HEK293T (cell line): ENCODE measurements around the gene CEBPG.

Experiments
- CTCF ChIA-PET: fragments of 350-600 bp; formaldehyde crosslinking; extraction: SDS; loops from one replicate; lab custom pipeline; 2021; ENCODE audit warnings: antibody characterized with exemption, inconsistent platforms; lab: Yijun Ruan, JAX
- POLR2A ChIA-PET: fragments of 350-600 bp; formaldehyde crosslinking; extraction: SDS; loops from one replicate; lab custom pipeline; 2020; ENCODE audit warnings: antibody characterized with exemption, inconsistent platforms; lab: Yijun Ruan, JAX
- DNase-seq: peaks from one replicate; pipeline ENCODE4 v3.0.0; 2012; ENCODE audit warnings: mixed read lengths; ENCODE audit errors: extremely low spot score
- ARNT ChIP-seq: fragments of 450-650 bp; IDR thresholded peaks from 2 replicates; pipeline ENCODE4 v1.6.1; 2017; ENCODE audit warnings: mild to moderate bottlenecking
- BHLHE40 ChIP-seq: fragments of 450-650 bp; IDR thresholded peaks from 2 replicates; pipeline ENCODE4 v1.6.1; 2016; ENCODE audit warnings: mild to moderate bottlenecking, moderate library complexity, borderline replicate concordance
- CTBP1 ChIP-seq: fragments of 450-650 bp; IDR thresholded peaks from 2 replicates; pipeline ENCODE4 v1.6.1; 2016; ENCODE audit warnings: borderline replicate concordance
- ELF4 ChIP-seq: fragments of 450-650 bp; IDR thresholded peaks from 2 replicates; pipeline ENCODE4 v1.6.1; 2017; ENCODE audit warnings: antibody characterized with exemption
- FOXA1 ChIP-seq: fragments of 450-650 bp; IDR thresholded peaks from 2 replicates; pipeline ENCODE4 v1.6.1; 2016; ENCODE audit warnings: mild to moderate bottlenecking
- FOXK2 ChIP-seq: fragments of 450-650 bp; IDR thresholded peaks from 2 replicates; pipeline ENCODE4 v1.6.1; 2016; ENCODE audit warnings: mild to moderate bottlenecking
- FOXM1 ChIP-seq: fragments of 450-650 bp; IDR thresholded peaks from 2 replicates; pipeline ENCODE4 v1.6.1; 2017; ENCODE audit warnings: mild to moderate bottlenecking, borderline replicate concordance
- HDGF ChIP-seq: fragments of 450-650 bp; IDR thresholded peaks from 2 replicates; pipeline ENCODE4 v1.6.1; 2017; ENCODE audit warnings: antibody characterized with exemption, borderline replicate concordance
- L3MBTL2 ChIP-seq: fragments of 450-650 bp; conservative IDR thresholded peaks from 2 replicates; pipeline ENCODE4 v1.6.1; 2016; ENCODE audit warnings: mild to moderate bottlenecking
- LEF1 ChIP-seq: fragments of 450-650 bp; IDR thresholded peaks from 2 replicates; pipeline ENCODE4 v1.6.1; 2017; ENCODE audit warnings: mild to moderate bottlenecking, borderline replicate concordance
- NFRKB ChIP-seq: fragments of 450-650 bp; IDR thresholded peaks from 2 replicates; pipeline ENCODE4 v1.6.1; 2016; ENCODE audit warnings: mild to moderate bottlenecking, moderate library complexity
- SP1 ChIP-seq: fragments of 450-650 bp; IDR thresholded peaks from 2 replicates; pipeline ENCODE4 v1.6.1; 2017
- SUZ12 ChIP-seq: fragments of 450-650 bp; IDR thresholded peaks from 2 replicates; pipeline ENCODE4 v1.6.1; 2016; ENCODE audit warnings: mild to moderate bottlenecking
- TARDBP ChIP-seq: fragments of 450-650 bp; IDR thresholded peaks from 2 replicates; pipeline ENCODE4 v1.6.1; 2016
- ZNF384 ChIP-seq: fragments of 450-650 bp; IDR thresholded peaks from 2 replicates; pipeline ENCODE4 v1.6.1; 2016
- TF ChIP-seq, protein P1 (sequence below): fragments of 450-650 bp; IDR thresholded peaks from 2 replicates; pipeline ENCODE4 v1.6.1; 2016

Gene CEBPG

DNA sequence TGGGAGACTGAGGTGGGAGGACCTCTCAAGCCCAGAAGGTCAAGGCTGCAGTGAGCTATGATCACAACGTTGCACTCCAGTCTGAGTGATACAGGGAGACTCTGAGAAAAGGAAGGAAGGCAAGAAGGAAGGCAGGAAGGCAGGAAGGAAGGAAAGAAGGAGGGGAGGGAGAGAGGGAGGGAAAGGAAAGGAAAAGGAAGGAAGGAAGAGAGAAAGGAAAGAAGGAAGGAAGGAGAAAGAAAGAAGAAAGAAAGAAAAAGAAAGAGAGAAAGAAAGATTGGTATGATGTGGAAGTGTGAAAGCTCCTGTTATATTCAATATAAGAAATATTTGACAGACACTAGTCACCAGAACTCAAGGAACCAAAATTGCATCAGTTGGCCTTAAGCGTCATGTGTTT is 32.5 kb upstream of the CEBPG start:
- ChIA-PET POLR2A (no interaction called here), CTCF (no interaction called here)

DNA sequence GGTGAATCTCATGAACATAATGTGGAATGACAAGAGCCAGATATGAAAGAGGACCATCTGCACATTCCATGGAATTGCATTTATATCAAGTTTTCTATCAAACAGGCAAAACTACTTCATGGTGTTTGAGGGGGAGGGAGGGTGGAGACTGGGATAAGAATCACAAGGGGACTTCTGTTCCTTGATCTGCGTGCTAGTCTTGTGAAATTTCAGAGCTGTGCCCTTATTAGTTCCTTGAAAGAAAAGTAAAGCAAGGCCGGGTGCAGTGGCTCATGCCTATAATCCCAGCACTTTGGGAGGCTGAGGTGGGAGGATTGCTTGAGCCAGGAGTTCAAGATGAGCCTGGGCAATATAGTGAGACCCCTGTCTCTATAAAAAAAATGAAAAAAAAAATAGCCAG is 30.2 kb upstream of the CEBPG start:
- DNase-seq = no peak
- ChIA-PET POLR2A (interaction anchor here (1.3 kb wide), 1 partner anchor 31 kb away, joined by 3 read pairs; no protein-coding TSS in a partner anchor), CTCF (interaction anchor here (1.2 kb wide), 1 partner anchor 32 kb away, joined by 3 read pairs; no protein-coding TSS in a partner anchor)
- TF ChIP-seq FOXA1 (no peak), SP1 (no peak), SUZ12 (no peak), LEF1 (no peak), BHLHE40 (no peak)

More for the DNA sequence above, 32.5 kb upstream of the CEBPG start:
- TF ChIP-seq LEF1 (no peak), TARDBP (no peak), FOXA1 (no peak), ELF4 (no peak), ZNF384 (no peak), NFRKB (no peak), HDGF (no peak), BHLHE40 (no peak), L3MBTL2 (no peak), FOXK2 (no peak), SP1 (no peak), FOXM1 (no peak), CTBP1 (no peak)
- TF ChIP-seq, protein P1, sequence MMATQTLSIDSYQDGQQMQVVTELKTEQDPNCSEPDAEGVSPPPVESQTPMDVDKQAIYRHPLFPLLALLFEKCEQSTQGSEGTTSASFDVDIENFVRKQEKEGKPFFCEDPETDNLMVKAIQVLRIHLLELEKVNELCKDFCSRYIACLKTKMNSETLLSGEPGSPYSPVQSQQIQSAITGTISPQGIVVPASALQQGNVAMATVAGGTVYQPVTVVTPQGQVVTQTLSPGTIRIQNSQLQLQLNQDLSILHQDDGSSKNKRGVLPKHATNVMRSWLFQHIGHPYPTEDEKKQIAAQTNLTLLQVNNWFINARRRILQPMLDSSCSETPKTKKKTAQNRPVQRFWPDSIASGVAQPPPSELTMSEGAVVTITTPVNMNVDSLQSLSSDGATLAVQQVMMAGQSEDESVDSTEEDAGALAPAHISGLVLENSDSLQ = no peak
- no peak for DNase-seq

DNA sequence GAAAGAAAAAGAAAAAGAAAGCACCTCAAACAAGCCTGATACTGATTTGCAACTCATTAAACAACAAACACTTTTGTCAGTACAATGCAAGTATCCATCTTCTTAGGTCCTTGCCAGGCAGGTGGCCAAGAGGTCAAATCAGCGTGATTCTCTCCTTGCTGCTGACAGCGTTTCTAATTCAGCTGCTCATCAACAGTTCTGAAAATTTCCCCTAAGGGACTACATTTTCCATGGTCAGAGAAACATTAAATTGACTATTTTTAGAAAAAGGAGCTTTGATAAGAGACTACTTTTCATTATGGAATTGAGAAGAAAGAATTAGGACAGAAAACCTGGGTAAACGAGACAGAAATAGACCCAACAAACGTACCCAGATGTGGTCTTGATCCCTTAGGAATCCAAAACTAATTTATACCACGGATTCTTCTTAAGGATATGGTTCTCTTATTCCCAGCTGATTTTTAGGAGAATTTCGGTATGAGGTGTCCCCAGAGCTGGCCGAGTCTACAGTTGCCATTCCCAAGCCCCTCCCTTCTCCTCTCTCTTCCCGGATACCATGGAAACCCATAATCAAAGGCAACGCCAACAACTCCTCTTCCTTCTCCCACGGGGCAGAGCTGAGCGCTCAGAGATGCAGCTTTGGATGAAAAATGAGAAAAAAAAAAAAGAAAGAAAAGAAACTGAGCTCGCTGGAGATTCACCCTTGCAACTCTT is 29.5 kb upstream of the CEBPG start:
- POLR2A ChIA-PET = interaction anchor here (1.3 kb wide), 1 partner anchor 30 kb away, joined by 3 read pairs; no protein-coding TSS in a partner anchor
- TF ChIP-seq ELF4 (no peak), L3MBTL2 (no peak), SP1 (no peak), FOXM1 (no peak), NFRKB (no peak), FOXK2 (no peak), SUZ12 (no peak), FOXA1 (no peak), HDGF (no peak), TARDBP (no peak), CTBP1 (no peak), BHLHE40 (no peak), ZNF384 (no peak)
- TF ChIP-seq, protein P1 = no peak
- no peak for DNase-seq
- CTCF ChIA-PET = interaction anchor here (0.6 to 1.2 kb wide), 2 partner anchors 14 to 33 kb away, joined by 3 read pairs; no protein-coding TSS in a partner anchor

DNA sequence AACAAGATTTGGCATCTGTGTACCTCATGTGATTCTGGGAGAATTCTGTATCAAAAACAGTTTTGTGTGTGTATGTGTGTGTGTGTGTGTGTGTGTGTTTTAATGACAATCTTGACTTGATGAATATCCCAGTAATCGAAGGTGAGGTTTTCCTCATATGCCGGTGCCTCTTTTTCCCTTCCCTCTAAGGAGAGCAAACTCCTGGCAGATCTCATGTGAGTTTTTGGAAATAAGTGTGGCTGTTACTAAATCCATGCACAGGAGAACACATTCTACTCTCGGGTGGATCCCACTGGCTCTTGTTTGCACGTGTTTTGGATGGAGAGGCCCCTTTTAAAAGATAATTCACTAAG is 29.0 kb upstream of the CEBPG start:
- TF ChIP-seq ARNT = no peak
- no peak for TF ChIP-seq BHLHE40
- TF ChIP-seq FOXK2 = no peak
- TF ChIP-seq, protein P1 = no peak
- TF ChIP-seq SUZ12 = no peak
- no peak for TF ChIP-seq SP1
- no peak for TF ChIP-seq NFRKB
- TF ChIP-seq HDGF = no peak
- no peak for TF ChIP-seq ELF4
- TF ChIP-seq CTBP1 = no peak
- TF ChIP-seq L3MBTL2 = no peak
- no peak for DNase-seq
- ChIA-PET POLR2A (interaction anchor here (1.3 kb wide), 1 partner anchor 30 kb away, joined by 3 read pairs; no protein-coding TSS in a partner anchor), CTCF (interaction anchor here (0.6 kb wide), 1 partner anchor 14 kb away, joined by 3 read pairs; no protein-coding TSS in a partner anchor)

DNA sequence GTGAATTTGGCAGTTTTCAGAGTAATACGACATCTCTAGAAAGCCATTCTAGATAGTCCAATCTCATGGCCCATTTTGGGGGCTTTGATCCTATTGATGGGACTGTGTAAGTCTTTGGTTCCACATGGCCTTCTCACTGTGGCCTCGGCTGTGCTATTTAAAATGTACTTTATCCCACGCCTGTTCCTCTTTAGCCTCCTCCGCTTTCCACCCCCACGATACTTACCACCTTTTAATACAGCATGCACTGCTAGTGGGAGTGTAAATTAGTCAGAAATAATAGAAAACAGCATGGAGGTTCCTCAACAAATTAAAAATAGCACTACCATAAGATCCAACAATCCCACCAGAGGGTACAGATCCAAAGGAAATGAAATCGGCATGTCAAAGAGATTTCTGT is 28.3 kb upstream of the CEBPG start:
- TF ChIP-seq FOXA1 (no peak), FOXM1 (no peak), ELF4 (no peak), ARNT (no peak), SP1 (no peak), ZNF384 (no peak), LEF1 (no peak), SUZ12 (no peak), NFRKB (no peak)
- POLR2A ChIA-PET = no interaction called here
- no peak for DNase-seq
- CTCF ChIA-PET = no interaction called here

DNA sequence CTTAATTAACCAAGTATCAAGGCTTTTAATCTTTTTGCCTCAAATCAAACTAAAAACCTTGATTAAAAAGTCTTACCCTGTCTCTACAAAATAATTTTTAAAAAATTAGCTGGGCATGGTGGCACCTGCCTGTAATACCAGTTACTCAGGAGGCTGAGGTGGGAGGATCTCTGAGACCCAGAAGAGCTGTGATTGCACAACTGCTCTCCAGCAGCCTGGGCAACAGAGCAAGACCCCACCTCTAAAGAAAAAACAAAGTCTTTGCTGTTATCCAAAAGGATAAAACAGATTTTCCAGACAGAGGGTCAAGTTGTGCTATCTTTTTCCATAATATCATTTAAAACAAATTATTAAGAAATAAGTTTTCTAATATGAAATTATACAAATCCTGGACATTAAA is 26.8 kb upstream of the CEBPG start:
- TF ChIP-seq ELF4 = no peak
- TF ChIP-seq ZNF384 = no peak
- TF ChIP-seq FOXK2 = no peak
- no peak for TF ChIP-seq CTBP1
- TF ChIP-seq SP1 = no peak
- TF ChIP-seq, protein P1 = no peak
- TF ChIP-seq SUZ12 = no peak
- no peak for TF ChIP-seq L3MBTL2
- TF ChIP-seq LEF1 = no peak
- no peak for TF ChIP-seq NFRKB
- no peak for TF ChIP-seq ARNT
- no peak for TF ChIP-seq HDGF
- TF ChIP-seq FOXA1 = no peak
- CTCF ChIA-PET = no interaction called here
- POLR2A ChIA-PET = no interaction called here

More for the DNA sequence above, 26.8 kb upstream of the CEBPG start:
- no peak for DNase-seq
